GM18517 (cell line): Measurements from ENCODE around the gene PAX3.
A peak's percentile ranks its signal among the peaks of the same experiment; 100 is the strongest.

Source experiments
- ATAC-seq: cut with Tn5 transposase; IDR thresholded peaks from one replicate; pipeline ENCODE4 v1.9.1; 2021; ENCODE audit warnings: mild to moderate bottlenecking, moderate library complexity; ENCODE audit not compliant: unreplicated experiment

Gene PAX3

GRCh38 chr2:222272446-222273015 lies 26.3 kb downstream of the PAX3 start:
- ATAC-seq, result no peak

- no peak for ATAC-seq
Observed at GRCh38 chr2:222271854-222272253, 26.9 kb downstream of the PAX3 start.

GRCh38 chr2:222270396-222270795 lies 28.4 kb downstream of the PAX3 start:
- ATAC-seq, result no peak

GRCh38 chr2:222269132-222269531 lies 29.7 kb downstream of the PAX3 start:
- no peak for ATAC-seq

- ATAC-seq, result no peak
Observed at GRCh38 chr2:222268311-222268990, 30.3 kb downstream of the PAX3 start.

GRCh38 chr2:222264791-222265320 lies 33.9 kb downstream of the PAX3 start:
- no peak for ATAC-seq

GRCh38 chr2:222261504-222261903 lies 37.3 kb downstream of the PAX3 start:
- ATAC-seq, result no peak

- ATAC-seq, result no peak
Observed at GRCh38 chr2:222257645-222258044, 41.2 kb downstream of the PAX3 start.

GRCh38 chr2:222256250-222256649 lies 42.5 kb downstream of the PAX3 start:
- no peak for ATAC-seq

- no peak for ATAC-seq
Observed at GRCh38 chr2:222255090-222255489, 43.7 kb downstream of the PAX3 start.

- ATAC-seq, result no peak
Observed at GRCh38 chr2:222250313-222250712, 48.5 kb downstream of the PAX3 start.

- no peak for ATAC-seq
Observed at GRCh38 chr2:222249444-222249843, 49.4 kb downstream of the PAX3 start.

GRCh38 chr2:222248818-222249217 lies 50.0 kb downstream of the PAX3 start:
- ATAC-seq, result no peak

- ATAC-seq, result no peak
Observed at GRCh38 chr2:222248256-222248655, 50.5 kb downstream of the PAX3 start.

- peak; percentile 80 for ATAC-seq
Observed at GRCh38 chr2:222242532-222242931, 56.3 kb downstream of the PAX3 start.

GRCh38 chr2:222241128-222241870 lies 57.5 kb downstream of the PAX3 start:
- ATAC-seq, result no peak

- no peak for ATAC-seq
Observed at GRCh38 chr2:222240676-222241049, 58.1 kb downstream of the PAX3 start.

GRCh38 chr2:222239945-222240675 lies 58.7 kb downstream of the PAX3 start:
- ATAC-seq, result no peak

GRCh38 chr2:222239091-222239490 lies 59.7 kb downstream of the PAX3 start:
- ATAC-seq, result no peak

GRCh38 chr2:222238072-222238471 lies 60.7 kb downstream of the PAX3 start:
- ATAC-seq, result no peak

- no peak for ATAC-seq
Observed at GRCh38 chr2:222232839-222233238, 66.0 kb downstream of the PAX3 start.
